Activated CD8-positive, alpha-beta T cell treated with anti-CD3 and anti-CD28 coated beads for 36 hours (primary cell): ENCODE data around the gene DCUN1D5. TPM values are rescaled to one million over a fixed set of nuclear protein-coding genes. Genes with fewer than 3 reads are reported as not detected.

ENCODE experiments used
- ATAC-seq: fragments of 200-7000 bp; cut with Tn5 transposase; one replicate; pipeline ENCODE4 v1.10.0; 2021; ENCODE audit warnings: mild to moderate bottlenecking, moderate library complexity
- CTCF ChIA-PET: fragments of 350-600 bp; sonication (Branson Sonifier 250); formaldehyde crosslinking; loops from one replicate; lab custom pipeline; 2021; ENCODE audit warnings: antibody characterized with exemption; lab: Charles Lee
- POLR2A ChIA-PET: fragments of 350-600 bp; sonication (Branson Sonifier 250); formaldehyde crosslinking; loops from one replicate; lab custom pipeline; 2021; ENCODE audit warnings: antibody characterized with exemption; lab: Charles Lee
- DNase-seq: peaks from one replicate; pipeline ENCODE4 v3.0.0-alpha.2; 2020
- H3K27ac Mint-ChIP-seq: one replicate; pipeline ENCODE4 v1.8.0; 2021; ENCODE audit warnings: mild to moderate bottlenecking, mixed read lengths
- H3K27me3 Mint-ChIP-seq: one replicate; pipeline ENCODE4 v1.8.0; 2021; ENCODE audit warnings: mixed read lengths
- H3K36me3 Mint-ChIP-seq: one replicate; pipeline ENCODE4 v1.8.0; 2021; ENCODE audit warnings: low read depth, mixed read lengths
- H3K4me1 Mint-ChIP-seq: one replicate; pipeline ENCODE4 v1.8.0; 2021; ENCODE audit warnings: low read depth, mixed read lengths
- H3K4me3 Mint-ChIP-seq: one replicate; pipeline ENCODE4 v1.8.0; 2021; ENCODE audit warnings: mild to moderate bottlenecking, moderate library complexity, mixed read lengths
- H3K9me3 Mint-ChIP-seq: one replicate; pipeline ENCODE4 v1.8.0; 2021; ENCODE audit warnings: mixed read lengths
- CTCF ChIP-seq: fragments of 200-600 bp; IDR thresholded peaks from one replicate; pipeline ENCODE4 v1.8.0; 2022; ENCODE audit warnings: antibody characterized with exemption, mild to moderate bottlenecking
- intact Hi-C: fragments of 100-400 bp; cut with micrococcal nuclease; formaldehyde crosslinking; loops from one replicate; pipeline ENCODE4 v1.10.0; 2022
- total RNA-seq, 2 experiments: library from RNA; stranded (reverse); gene quantifications; one replicate each; pipeline ENCODE4 v1.2.3, GENCODE V29; 2021

DCUN1D5 gene
- total RNA-seq, 2 experiments from 2014 or later: 83.4 to 90.6 TPM

GRCh38 chr11:103067118-103067517 is 24.8 kb downstream of the DCUN1D5 start:
- intact Hi-C loops: no loop called here
- TF ChIP-seq CTCF: no peak
- Mint-ChIP-seq H3K27ac (peak overlapping the region; percentile 52), H3K4me3 (no peak overlapping the region), H3K4me1 (peaks cover 47% of the 10 kb centered on the region), H3K27me3 (no peaks in the 10 kb centered on the region), H3K9me3 (no peaks in the 10 kb centered on the region), H3K36me3 (peaks cover 51% of the 10 kb centered on the region)
- ATAC-seq (no peak), DNase-seq (no peak)
- POLR2A ChIA-PET: no interaction called here
- CTCF ChIA-PET: no interaction called here

GRCh38 chr11:103061656-103062055 is 30.3 kb downstream of the DCUN1D5 start:
- TF ChIP-seq CTCF: no peak
- ChIA-PET CTCF (interaction anchor here (1.3 kb wide), 1 partner anchor 48 kb away, joined by 3 read pairs; the partner anchor contains the start of gene DYNC2H1), POLR2A (interaction anchor here (1.0 kb wide), 1 partner anchor 16 kb away, joined by 4 read pairs; no protein-coding TSS in a partner anchor)
- Mint-ChIP-seq H3K4me1 (peaks cover 4% of the 10 kb centered on the region), H3K4me3 (no peak overlapping the region), H3K9me3 (no peaks in the 10 kb centered on the region), H3K27me3 (no peaks in the 10 kb centered on the region), H3K36me3 (peaks cover 27% of the 10 kb centered on the region), H3K27ac (no peak overlapping the region)
- intact Hi-C loops: no loop called here
- no peak for DNase-seq
- no peak for ATAC-seq

GRCh38 chr11:103055221-103055890 is 36.6 kb downstream of the DCUN1D5 start:
- Mint-ChIP-seq H3K27me3 (no peaks in the 10 kb centered on the region), H3K9me3 (no peaks in the 10 kb centered on the region), H3K36me3 (peaks cover 8% of the 10 kb centered on the region), H3K27ac (no peak overlapping the region), H3K4me3 (no peak overlapping the region), H3K4me1 (peaks cover 4% of the 10 kb centered on the region)
- peak; percentile 40 for TF ChIP-seq CTCF
- DNase-seq (no peak), ATAC-seq (peak; percentile 68)
- CTCF ChIA-PET: interaction anchor here (0.7 to 1.3 kb wide), 8 partner anchors 15 to 141 kb away, joined by 3 to 12 read pairs (median 4); partner anchors contain the start of gene DYNC2H1
- POLR2A ChIA-PET: no interaction called here
- intact Hi-C loops: loop anchor here (1.0 kb wide), 1 partner anchor 19 kb away; no protein-coding TSS in a partner anchor

- CTCF ChIA-PET: interaction anchor here (1.0 to 1.3 kb wide), 5 partner anchors 14 to 139 kb away, joined by 3 to 12 read pairs (median 6); no protein-coding TSS in a partner anchor
- peaks cover 4% of the 10 kb centered on the region for H3K4me1 Mint-ChIP-seq
- H3K9me3 Mint-ChIP-seq: no peaks in the 10 kb centered on the region
- H3K4me3 Mint-ChIP-seq: no peak overlapping the region
- H3K27ac Mint-ChIP-seq: no peak overlapping the region
- POLR2A ChIA-PET: no interaction called here
- H3K27me3 Mint-ChIP-seq: no peaks in the 10 kb centered on the region
- no peak for TF ChIP-seq CTCF
- ATAC-seq: no peak
- peaks cover 8% of the 10 kb centered on the region for H3K36me3 Mint-ChIP-seq
- no peak for DNase-seq
- intact Hi-C loops: no loop called here
These were observed 38.0 kb downstream of the DCUN1D5 start for GRCh38 chr11:103053997-103054396.

- H3K36me3 Mint-ChIP-seq: peaks cover 8% of the 10 kb centered on the region
- H3K27ac Mint-ChIP-seq: no peak overlapping the region
- no peak for TF ChIP-seq CTCF
- no peak overlapping the region for H3K4me3 Mint-ChIP-seq
- intact Hi-C loops: no loop called here
- DNase-seq (no peak), ATAC-seq (no peak)
- ChIA-PET CTCF (interaction anchor here (3.4 kb wide), 1 partner anchor 16 kb away, joined by 16 read pairs; no protein-coding TSS in a partner anchor), POLR2A (no interaction called here)
- H3K9me3 Mint-ChIP-seq: no peaks in the 10 kb centered on the region
- peaks cover 4% of the 10 kb centered on the region for H3K4me1 Mint-ChIP-seq
- H3K27me3 Mint-ChIP-seq: peaks cover 1% of the 10 kb centered on the region
These were observed 40.0 kb downstream of the DCUN1D5 start for GRCh38 chr11:103051981-103052380.
